DMS79 (cell line): ENCODE results near the gene DST.
"Not testable (repeated sequence)": the region's sequence is repeated elsewhere in the genome, so short reads cannot be mapped to it uniquely, and the experiment has no call there.

Source experiments
- DNase-seq: peaks from one replicate; lab custom pipeline; 2025; lab: John Stamatoyannopoulos, UW

DST gene

DNA sequence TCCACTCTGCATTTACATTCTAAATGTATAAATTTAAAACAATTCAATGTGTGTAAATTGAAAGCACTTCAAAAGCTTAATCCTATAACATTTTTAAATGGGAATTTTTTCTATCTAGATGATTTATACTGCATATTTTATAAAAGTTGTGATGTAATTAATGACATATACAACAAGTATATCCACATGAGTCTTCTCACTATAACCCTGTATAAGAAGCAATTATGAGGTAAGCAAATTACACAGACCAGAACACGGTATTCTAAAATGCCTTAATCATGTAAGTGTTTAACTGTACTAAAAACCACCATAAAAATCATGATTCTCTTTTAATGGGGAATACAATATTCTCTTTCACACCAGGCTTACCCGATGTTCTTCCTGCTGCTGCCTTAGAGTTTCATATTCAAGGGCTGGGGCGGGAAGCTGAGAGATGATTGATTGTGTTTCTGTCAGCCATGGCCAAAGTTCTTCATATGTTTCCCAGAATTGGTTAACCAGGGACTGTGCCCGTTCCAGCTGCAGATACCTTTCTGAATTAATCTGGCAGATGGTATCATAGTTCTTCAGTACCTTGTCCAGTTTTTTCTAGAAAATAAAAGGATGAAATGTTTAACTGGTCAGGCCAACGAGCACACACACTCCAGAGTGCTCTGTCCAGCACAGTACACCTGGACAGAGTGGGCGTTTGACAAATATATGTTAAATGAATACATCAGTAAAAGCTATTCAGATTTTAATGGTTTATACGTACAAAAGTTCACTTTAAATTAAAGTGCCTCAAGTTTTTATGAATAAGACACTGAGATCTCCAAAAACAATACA lies 127.4 kb downstream of the DST start:
- no peak for DNase-seq

DNA sequence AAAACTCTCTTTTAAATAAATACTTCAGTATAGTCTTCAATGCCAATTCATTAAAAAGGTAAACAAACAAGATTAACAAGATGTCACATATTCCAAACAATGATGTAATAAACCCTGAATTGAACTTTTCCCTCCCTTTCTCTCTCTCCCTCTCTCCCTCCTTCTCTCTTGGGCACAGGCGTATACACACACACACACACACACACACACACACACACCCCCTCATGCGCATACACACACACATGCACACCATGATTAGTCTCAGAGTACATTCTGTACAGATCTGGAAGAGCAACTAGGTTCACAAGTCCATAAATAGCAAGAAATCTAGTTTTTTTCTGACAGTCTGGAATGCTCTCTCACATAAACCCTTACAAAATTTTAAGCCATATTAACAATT lies 128.3 kb downstream of the DST start:
- no peak for DNase-seq

DNA sequence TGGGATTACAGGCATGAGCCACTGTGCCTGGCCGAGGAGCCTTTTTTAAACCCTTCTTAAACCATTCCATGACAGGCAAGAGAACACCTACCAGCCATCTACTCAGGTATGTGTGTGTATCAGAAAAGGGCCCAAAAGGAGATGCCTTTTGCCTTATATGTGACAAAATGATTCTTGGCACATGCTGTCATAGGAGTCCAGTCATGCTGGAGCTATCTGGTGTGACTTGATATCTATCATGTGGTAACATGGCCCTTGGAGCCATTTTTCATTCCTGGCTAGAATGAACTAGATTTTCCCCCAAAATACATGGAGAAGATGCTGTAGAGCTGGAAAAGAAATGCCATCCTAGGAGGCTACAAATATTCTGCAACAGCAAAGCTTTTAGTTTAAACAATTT lies 129.1 kb downstream of the DST start:
- no peak for DNase-seq

GRCh38 chr6:56511591-56511990 lies 131.1 kb downstream of the DST start:
- DNase-seq = no peak

DNA sequence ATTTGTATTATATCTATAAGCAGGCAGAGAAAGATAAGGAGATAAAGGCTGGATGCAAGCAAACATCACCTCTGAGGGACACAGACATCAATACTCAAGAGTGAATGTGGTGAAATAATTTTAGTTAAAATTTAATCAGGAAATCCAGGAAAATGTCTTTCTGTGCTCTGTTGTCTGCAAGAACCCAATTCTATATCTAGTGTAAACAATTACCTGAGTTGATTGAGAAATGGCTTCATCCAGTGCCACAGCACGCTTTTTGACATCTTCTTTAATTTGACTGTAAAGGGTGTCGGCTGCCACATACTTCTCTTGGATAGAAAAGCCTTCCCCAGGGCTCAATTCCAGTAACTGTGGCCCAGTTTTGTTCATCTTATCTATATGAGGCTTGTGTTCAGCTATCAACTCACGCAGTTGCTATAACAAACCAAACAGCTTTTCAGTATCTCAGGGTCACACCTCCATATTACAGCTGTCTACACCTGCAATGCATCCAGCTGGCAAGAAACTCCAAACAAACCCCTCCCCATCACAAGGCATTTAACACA lies 131.6 kb downstream of the DST start:
- DNase-seq = no peak

GRCh38 chr6:56509031-56509430 lies 133.7 kb downstream of the DST start:
- no peak for DNase-seq

DNA sequence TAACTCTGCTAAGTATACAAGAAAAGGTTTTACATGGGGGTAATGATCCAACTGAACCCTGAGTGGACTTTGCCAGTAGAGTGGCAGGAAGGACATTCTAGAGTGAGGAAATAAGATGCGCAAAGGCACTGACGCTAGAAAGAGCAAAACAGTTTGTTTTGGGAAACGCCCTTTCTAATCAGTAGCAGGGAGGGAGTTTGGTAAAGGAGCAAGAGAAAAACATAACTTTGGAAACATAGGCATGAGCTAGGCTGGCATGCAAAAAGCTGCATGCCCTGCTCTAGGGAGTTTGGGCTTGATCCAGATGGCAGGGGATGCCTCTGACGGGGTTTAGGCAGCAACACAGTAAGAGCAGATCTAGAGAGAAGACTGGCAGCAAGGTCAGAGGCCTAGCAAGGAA lies 135.2 kb downstream of the DST start:
- DNase-seq = no peak

GRCh38 chr6:56505512-56506260 lies 137.0 kb downstream of the DST start:
- DNase-seq = no peak

- no peak for DNase-seq
Observed at GRCh38 chr6:56501993-56502392, 140.7 kb downstream of the DST start.

- DNase-seq = no peak
Observed at GRCh38 chr6:56499095-56499494, 143.6 kb downstream of the DST start.

DNA sequence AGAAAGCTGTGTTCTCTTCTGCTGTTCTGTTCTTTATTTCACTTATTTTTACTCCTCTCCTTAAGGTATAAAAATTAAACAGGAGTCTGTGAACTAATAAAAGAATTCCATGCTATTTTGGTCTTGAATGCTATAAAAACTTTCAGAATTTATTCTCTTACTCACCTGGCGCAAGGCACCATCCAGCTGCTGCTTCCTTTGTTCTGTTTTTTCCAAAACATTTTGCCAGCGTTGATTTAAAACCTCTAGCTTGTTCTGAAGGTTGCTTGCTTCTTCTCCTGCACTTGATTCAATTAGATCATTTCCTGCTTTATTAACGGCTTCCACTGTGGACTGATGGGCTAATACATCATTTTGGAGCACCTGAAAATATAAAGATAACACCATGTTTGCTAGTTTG lies 145.0 kb downstream of the DST start:
- no peak for DNase-seq

DNA sequence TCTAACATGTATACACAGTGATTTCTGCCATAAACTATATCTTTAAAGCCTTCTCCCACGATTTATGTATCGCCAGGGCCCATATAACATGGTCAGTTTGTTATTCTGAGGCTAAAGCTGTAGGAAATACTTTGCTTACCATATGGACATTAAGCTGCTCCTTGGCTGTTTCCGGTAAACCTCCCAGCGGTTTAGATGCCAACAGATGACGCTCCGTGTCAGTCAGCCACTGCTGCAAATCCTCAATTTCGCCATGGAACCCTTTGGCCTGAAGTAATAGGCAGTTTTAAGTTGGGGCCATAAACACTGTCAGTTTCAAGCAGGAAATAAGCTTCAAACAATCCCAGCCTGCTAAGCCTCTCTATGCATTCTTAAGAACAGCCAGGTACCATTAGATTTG lies 145.4 kb downstream of the DST start:
- DNase-seq = no peak

DNA sequence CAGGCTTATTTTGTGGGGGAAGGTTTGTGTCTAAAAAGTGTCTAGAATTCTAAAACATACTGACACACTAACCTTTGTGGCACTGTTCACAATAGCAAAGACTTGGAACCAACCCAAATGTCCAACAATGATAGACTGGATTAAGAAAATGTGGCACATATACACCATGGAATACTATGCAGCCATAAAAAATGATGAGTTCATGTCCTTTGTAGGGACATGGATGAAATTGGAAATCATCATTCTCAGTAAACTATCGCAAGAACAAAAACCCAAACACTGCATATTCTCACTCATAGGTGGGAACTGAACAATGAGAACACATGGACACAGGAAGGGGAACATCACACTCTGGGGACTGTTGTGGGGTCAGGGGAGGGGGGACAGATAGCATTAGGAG lies 146.0 kb downstream of the DST start:
- DNase-seq = not testable (repeated sequence)

- DNase-seq = no peak
Observed at GRCh38 chr6:56495654-56496053, 147.0 kb downstream of the DST start.

DNA sequence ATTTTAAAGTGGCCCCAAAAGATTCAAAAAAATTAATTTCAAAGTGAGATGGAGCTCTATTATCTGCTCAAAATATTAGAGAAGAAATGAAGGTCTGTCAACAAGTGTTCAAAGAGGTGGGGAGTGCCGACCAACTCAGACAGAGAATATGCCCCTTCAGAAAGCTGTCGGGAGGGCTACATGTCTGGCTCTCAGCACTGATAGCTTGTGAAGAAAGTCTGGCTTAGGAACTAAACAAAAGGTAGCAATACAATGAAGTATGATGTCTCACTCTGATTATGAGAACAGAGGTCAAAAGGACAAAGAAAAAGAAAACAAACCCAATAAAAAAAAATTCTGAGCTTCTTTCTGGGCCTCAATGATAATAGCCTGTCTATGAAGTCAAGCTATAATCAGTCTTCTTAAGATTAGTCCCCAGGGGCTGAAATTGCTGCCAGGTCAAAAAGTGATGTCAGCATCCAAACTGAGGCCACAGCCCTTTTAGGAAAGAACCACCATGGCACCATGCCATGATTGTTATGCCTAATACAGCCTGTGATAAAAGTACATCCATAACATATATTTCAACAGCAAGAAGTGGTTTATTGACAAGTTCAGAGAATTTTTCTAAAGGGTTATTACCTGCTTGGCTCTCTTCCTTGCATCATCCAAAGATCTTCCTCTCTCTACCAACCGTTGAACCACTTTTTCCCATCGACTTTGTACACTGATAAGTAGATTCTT lies 150.9 kb downstream of the DST start:
- no peak for DNase-seq

GRCh38 chr6:56490993-56491392 lies 151.7 kb downstream of the DST start:
- no peak for DNase-seq

DNA sequence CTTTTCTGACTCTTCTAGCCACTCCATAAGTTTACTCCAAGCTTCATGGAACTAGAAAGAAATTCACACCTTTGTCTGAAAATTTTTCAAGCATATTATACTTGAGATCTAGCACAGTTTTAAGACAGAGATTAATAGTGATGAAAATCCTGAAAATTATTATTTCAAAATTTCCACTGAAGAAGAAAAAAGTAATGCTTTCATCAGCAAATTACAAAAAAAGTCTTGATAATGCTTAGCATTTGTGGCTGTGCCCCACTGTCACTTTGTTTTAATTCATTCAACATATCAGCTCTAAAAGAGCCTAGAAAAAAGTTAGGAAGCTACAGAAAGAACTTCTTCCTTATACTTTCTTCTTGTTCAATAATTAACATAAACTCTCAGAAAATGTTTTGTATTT lies 153.1 kb downstream of the DST start:
- no peak for DNase-seq

GRCh38 chr6:56488281-56488680 lies 154.4 kb downstream of the DST start:
- no peak for DNase-seq

- no peak for DNase-seq
Observed at GRCh38 chr6:56486681-56487080, 156.0 kb downstream of the DST start.

DNA sequence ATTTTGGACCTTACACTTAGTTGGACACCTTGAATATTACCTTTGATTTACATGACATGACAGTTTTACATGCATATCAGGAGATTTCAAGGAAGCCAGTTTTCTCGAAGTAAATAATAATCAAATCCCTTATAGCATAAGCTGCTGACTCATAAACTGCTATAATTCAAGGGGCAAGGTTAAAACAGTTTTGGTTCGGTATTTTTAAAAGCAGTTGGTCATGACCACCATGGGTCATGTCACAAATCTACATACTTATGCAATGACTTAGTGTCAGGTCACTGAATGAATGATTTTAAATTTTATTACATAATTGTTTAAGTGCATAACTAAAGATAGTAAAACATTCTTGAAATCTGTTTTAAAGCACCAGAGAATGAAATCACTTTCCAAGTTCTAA lies 158.0 kb downstream of the DST start:
- DNase-seq = no peak

- DNase-seq = no peak
Observed at GRCh38 chr6:56483929-56484328, 158.8 kb downstream of the DST start.

DNA sequence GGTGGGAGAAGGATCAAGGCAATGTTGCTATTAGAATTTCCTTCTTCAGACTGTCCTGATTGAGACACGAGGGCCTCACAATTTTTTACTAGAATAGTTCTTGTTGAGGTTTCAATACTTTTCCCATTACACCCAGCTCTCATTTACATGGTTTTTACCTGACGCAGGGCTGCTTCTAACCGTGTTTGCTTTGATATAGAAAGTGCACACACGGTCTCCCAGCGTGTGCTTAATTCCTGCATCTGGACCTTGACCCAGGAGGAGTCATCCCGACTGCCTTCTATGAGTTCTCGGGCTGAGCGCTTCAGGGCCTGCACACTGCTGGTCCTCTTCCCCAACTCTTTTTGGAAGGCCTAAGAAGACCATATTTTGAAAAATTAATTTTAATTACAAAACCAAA lies 160.2 kb downstream of the DST start:
- DNase-seq = no peak

- DNase-seq = no peak
Observed at GRCh38 chr6:56481957-56482356, 160.7 kb downstream of the DST start.
